ENCODE data around the gene UBR2. TPM values are rescaled to one million over a fixed set of nuclear protein-coding genes. Genes with fewer than 3 reads are reported as not detected.
A peak's percentile ranks its signal among the peaks of the same experiment; 100 is the strongest.
"Not testable (repeated sequence)": the region's sequence is repeated elsewhere in the genome, so short reads cannot be mapped to it uniquely, and the experiment has no call there.

UBR2 gene
- total RNA-seq, 1 experiment from 2014 or later: 17.5 TPM

DNA sequence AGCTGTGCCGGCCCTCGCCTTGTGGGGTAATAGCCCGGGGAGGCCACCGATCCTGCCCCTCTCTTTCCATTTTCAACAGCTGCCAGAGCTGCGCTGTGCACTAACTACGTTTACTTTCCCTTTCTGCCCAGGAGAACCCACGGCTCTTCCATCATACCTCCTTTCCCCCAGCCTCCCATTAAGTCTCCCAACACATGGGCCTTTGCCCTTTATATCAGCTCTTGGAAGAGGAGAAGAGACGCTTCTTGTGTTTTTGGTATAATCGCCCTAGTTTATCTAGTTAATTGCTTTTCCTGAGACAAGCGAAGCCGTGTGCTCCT is 637 bp downstream of the UBR2 start:
- H3K4me1 ChIP-seq (ENCODE audit: insufficient read depth, low read length, poor library complexity, severe bottlenecking): no peaks in the 10 kb centered on the region
- intact Hi-C loops (cut with micrococcal nuclease; ENCODE audit: unreplicated experiment): loop anchor here (10.0 kb wide), 1 partner anchor 160 kb away; the partner anchor contains the start of gene PRPH2
- BruUV-seq (replicated peaks): no TSS peak
- no peak for TF ChIP-seq EZH2 (IDR thresholded peaks at IDR 0.05; ENCODE audit: borderline replicate concordance, low read depth, low read length, poor library complexity, severe bottlenecking)
- TF ChIP-seq, protein P1, sequence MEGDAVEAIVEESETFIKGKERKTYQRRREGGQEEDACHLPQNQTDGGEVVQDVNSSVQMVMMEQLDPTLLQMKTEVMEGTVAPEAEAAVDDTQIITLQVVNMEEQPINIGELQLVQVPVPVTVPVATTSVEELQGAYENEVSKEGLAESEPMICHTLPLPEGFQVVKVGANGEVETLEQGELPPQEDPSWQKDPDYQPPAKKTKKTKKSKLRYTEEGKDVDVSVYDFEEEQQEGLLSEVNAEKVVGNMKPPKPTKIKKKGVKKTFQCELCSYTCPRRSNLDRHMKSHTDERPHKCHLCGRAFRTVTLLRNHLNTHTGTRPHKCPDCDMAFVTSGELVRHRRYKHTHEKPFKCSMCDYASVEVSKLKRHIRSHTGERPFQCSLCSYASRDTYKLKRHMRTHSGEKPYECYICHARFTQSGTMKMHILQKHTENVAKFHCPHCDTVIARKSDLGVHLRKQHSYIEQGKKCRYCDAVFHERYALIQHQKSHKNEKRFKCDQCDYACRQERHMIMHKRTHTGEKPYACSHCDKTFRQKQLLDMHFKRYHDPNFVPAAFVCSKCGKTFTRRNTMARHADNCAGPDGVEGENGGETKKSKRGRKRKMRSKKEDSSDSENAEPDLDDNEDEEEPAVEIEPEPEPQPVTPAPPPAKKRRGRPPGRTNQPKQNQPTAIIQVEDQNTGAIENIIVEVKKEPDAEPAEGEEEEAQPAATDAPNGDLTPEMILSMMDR (conservative IDR thresholded peaks at IDR 0.05; ENCODE audit: low read depth, low read length): no peak
- no peak for DNase-seq (ENCODE audit: low spot score)
- ChIA-PET CTCF (interaction anchor here (0.6 to 2.7 kb wide), 3 partner anchors 17 to 312 kb away, joined by 4 to 9 read pairs (median 7); no protein-coding TSS in a partner anchor), POLR2A (ENCODE audit: low non-redundant PET) (no interaction called here)
- H3K27me3 ChIP-seq (replicated peaks; ENCODE audit: insufficient read depth, low read depth, low read length, poor library complexity): no peaks in the 10 kb centered on the region
- H3K9me3 ChIP-seq (ENCODE audit: low read depth, low read length, poor library complexity, severe bottlenecking): no peaks in the 10 kb centered on the region
- no peaks in the 10 kb centered on the region for H3K36me3 ChIP-seq (ENCODE audit: insufficient read depth, low read length, poor library complexity, severe bottlenecking)
- peak overlapping the region; percentile 83 for H3K4me3 ChIP-seq (ENCODE audit: low read depth, low read length, poor library complexity, severe bottlenecking)
- H3K27ac ChIP-seq (ENCODE audit: low read depth, low read length, poor library complexity, severe bottlenecking): peak overlapping the region; percentile 85

DNA sequence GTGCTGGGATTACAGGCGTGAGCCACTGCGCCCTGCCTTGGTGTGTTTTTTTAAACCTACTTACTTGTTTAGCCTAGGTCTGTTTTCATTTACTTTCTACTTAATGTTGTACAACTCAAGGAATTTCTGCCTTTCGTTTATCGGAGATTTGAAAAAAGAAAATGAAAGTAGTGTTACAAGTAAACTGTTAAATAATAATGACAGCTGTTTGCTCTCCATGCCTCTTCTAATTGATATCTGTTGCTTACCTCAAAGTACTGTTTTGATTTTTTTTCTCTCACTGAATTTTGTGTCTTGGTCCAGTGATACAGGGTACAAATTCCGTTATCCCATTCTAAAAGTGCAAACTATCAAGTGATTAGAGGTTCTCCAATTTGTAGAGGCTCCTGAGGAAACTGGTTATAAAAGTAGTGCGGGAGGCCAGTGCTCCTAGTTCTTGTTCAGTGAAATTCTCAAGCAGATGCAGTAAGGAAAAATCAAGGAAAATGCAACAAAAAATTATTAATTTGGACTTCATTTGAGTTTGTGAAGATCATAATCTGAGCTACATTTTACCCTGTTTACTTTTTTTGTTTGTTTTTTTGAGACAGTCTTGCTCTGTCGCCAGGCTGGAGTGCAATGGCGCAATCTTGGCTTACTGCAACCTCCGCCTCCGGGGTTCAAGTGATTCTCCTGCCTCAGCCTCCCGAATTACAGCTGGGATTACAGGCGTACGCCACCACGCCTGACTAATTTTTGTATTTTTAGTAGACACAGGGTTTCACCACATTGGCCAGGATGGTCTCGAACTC is 2.2 kb downstream of the UBR2 start:
- Histone ChIP-seq H3K27me3 (replicated peaks; ENCODE audit: insufficient read depth, low read depth, low read length, poor library complexity) (no peaks in the 10 kb centered on the region), H3K9me3 (ENCODE audit: low read depth, low read length, poor library complexity, severe bottlenecking) (no peaks in the 10 kb centered on the region), H3K4me1 (ENCODE audit: insufficient read depth, low read length, poor library complexity, severe bottlenecking) (no peaks in the 10 kb centered on the region), H3K4me3 (ENCODE audit: low read depth, low read length, poor library complexity, severe bottlenecking) (peak overlapping the region; percentile 83), H3K36me3 (ENCODE audit: insufficient read depth, low read length, poor library complexity, severe bottlenecking) (no peaks in the 10 kb centered on the region), H3K27ac (ENCODE audit: low read depth, low read length, poor library complexity, severe bottlenecking) (no peak overlapping the region)
- ChIA-PET CTCF (no interaction called here), POLR2A (ENCODE audit: low non-redundant PET) (no interaction called here)
- BruUV-seq (replicated peaks): no TSS peak
- TF ChIP-seq, protein P1 (conservative IDR thresholded peaks at IDR 0.05; ENCODE audit: low read depth, low read length): no peak
- TF ChIP-seq EZH2 (IDR thresholded peaks at IDR 0.05; ENCODE audit: borderline replicate concordance, low read depth, low read length, poor library complexity, severe bottlenecking): no peak
- no peak for DNase-seq (ENCODE audit: low spot score)
- intact Hi-C loops (cut with micrococcal nuclease; ENCODE audit: unreplicated experiment): loop anchor here (10.0 kb wide), 1 partner anchor 159 kb away; the partner anchor contains the start of gene PRPH2

DNA sequence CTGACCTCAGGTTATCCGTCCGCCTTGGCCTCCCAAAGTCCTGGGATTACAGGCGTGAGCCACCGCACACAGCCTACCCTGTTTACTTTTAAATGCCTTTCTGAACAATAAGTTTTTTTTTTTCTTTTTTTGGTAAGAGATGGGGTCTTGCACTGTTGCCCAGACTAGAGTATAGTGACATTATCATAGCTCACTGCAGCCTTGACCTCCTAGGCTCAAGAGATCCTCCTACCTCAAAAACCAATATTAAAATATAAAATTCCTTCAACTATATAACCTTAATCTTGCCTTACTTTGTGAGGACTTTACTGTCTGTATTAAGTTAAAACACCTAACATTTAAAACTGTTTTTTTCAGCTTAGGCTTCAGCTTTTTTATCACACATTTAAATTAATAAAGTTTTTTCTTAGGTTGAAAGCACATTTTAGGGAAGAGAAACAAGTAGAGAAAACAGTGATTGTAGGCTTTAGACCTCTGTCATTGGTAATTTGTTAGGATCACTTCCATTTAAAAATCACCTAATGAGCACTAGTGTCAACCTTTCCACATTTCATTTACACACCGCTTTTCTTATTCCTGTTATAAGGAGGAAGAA is 2.9 kb downstream of the UBR2 start:
- BruUV-seq (replicated peaks): no TSS peak
- no peaks in the 10 kb centered on the region for H3K36me3 ChIP-seq (ENCODE audit: insufficient read depth, low read length, poor library complexity, severe bottlenecking)
- H3K9me3 ChIP-seq (ENCODE audit: low read depth, low read length, poor library complexity, severe bottlenecking): no peaks in the 10 kb centered on the region
- H3K4me1 ChIP-seq (ENCODE audit: insufficient read depth, low read length, poor library complexity, severe bottlenecking): no peaks in the 10 kb centered on the region
- no peak for DNase-seq (ENCODE audit: low spot score)
- no peak overlapping the region for H3K27ac ChIP-seq (ENCODE audit: low read depth, low read length, poor library complexity, severe bottlenecking)
- no peaks in the 10 kb centered on the region for H3K27me3 ChIP-seq (replicated peaks; ENCODE audit: insufficient read depth, low read depth, low read length, poor library complexity)
- H3K4me3 ChIP-seq (ENCODE audit: low read depth, low read length, poor library complexity, severe bottlenecking): no peak overlapping the region
- ChIA-PET POLR2A (ENCODE audit: low non-redundant PET) (no interaction called here), CTCF (no interaction called here)
- intact Hi-C loops (cut with micrococcal nuclease; ENCODE audit: unreplicated experiment): loop anchor here (10.0 kb wide), 1 partner anchor 158 kb away; the partner anchor contains the start of gene PRPH2
- TF ChIP-seq, protein P1 (conservative IDR thresholded peaks at IDR 0.05; ENCODE audit: low read depth, low read length): no peak
- TF ChIP-seq EZH2 (IDR thresholded peaks at IDR 0.05; ENCODE audit: borderline replicate concordance, low read depth, low read length, poor library complexity, severe bottlenecking): no peak

DNA sequence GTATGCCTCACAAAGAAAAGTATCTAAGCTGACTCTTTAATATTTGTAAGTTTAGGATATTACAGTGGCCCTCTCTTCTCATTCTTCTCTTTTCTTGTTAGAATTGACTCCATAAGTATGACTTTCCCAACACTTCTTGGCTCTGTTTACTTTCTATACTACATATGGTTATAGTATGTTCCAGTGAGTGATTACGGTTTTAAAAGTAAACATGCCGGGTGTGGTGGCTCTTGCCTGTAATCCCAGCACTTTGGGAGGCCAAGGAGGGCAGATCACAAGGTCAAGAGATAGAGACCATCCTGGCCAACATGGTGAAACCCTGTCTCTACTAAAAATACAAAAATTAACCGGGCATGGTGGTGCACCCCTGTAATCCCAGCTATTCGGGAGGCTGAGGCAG is 3.4 kb downstream of the UBR2 start:
- CTCF ChIA-PET; H3K9me3 ChIP-seq (ENCODE audit: low read depth, low read length, poor library complexity, severe bottlenecking); H3K4me1 ChIP-seq (ENCODE audit: insufficient read depth, low read length, poor library complexity, severe bottlenecking); H3K27ac ChIP-seq (ENCODE audit: low read depth, low read length, poor library complexity, severe bottlenecking); BruUV-seq (replicated peaks); POLR2A ChIA-PET (ENCODE audit: low non-redundant PET); DNase-seq (ENCODE audit: low spot score); H3K27me3 ChIP-seq (replicated peaks; ENCODE audit: insufficient read depth, low read depth, low read length, poor library complexity); H3K36me3 ChIP-seq (ENCODE audit: insufficient read depth, low read length, poor library complexity, severe bottlenecking); H3K4me3 ChIP-seq (ENCODE audit: low read depth, low read length, poor library complexity, severe bottlenecking): not testable (repeated sequence)
- intact Hi-C loops (cut with micrococcal nuclease; ENCODE audit: unreplicated experiment): loop anchor here (10.0 kb wide), 1 partner anchor 158 kb away; the partner anchor contains the start of gene PRPH2

Data from A673 (cell line).